LNCaP clone FGC (cell line): ENCODE data around the gene SIRT5.

Source experiments
- DNase-seq: peaks from one replicate; pipeline ENCODE4 v3.0.0-alpha.2; 2011; ENCODE audit warnings: low read depth
- H3K4me3 ChIP-seq: 2 replicates; pipeline ENCODE4 v1.5.1; 2011; ENCODE audit warnings: mild to moderate bottlenecking, low read depth, low read length, control low read depth
- CTCF ChIP-seq: IDR thresholded peaks from 2 replicates; pipeline ENCODE4 v1.5.1; 2012; ENCODE audit warnings: mild to moderate bottlenecking; ENCODE audit not compliant: control insufficient read depth, insufficient read depth; ENCODE audit errors: extremely low read depth

SIRT5 gene

GRCh38 chr6:13574571-13575376 lies at the start of gene SIRT5:
Gene SIRT5, plus strand, starts transcription at chr6:13574601. Its CDS starts 9,510 bp downstream, at chr6:13584111.
- peak; percentile 63 for TF ChIP-seq CTCF
- DNase-seq, result peak; percentile 86
- peak within 1 kb of the TSS; percentile 82 for H3K4me3 ChIP-seq

GRCh38 chr6:13524801-13525508 lies 49.4 kb upstream of the SIRT5 start:
- no peak overlapping the region for H3K4me3 ChIP-seq
- no peak for DNase-seq
- no peak for TF ChIP-seq CTCF

GRCh38 chr6:13526357-13526726 lies 48.1 kb upstream of the SIRT5 start:
- no peak for TF ChIP-seq CTCF
- no peak overlapping the region for H3K4me3 ChIP-seq
- DNase-seq, result no peak

- DNase-seq, result no peak
- no peak for TF ChIP-seq CTCF
- H3K4me3 ChIP-seq, result no peak overlapping the region
Measured at GRCh38 chr6:13526727-13527670, 47.4 kb upstream of the SIRT5 start.

- DNase-seq, result no peak
- no peak for TF ChIP-seq CTCF
- H3K4me3 ChIP-seq, result no peak overlapping the region
Measured at GRCh38 chr6:13527671-13528056, 46.7 kb upstream of the SIRT5 start.

- 0 out of 2 replicates have a peak, but pooled peaks have one; percentile 20 for TF ChIP-seq CTCF
- DNase-seq, result no peak
- no peak overlapping the region for H3K4me3 ChIP-seq
Measured at GRCh38 chr6:13528232-13528631, 46.2 kb upstream of the SIRT5 start.
